Brain microvascular endothelial cell (primary cell): ENCODE measurements around the gene ZDHHC20.

Source experiments
- DNase-seq: peaks from one replicate; pipeline ENCODE4 v3.0.0-alpha.2; 2020
- H3K27ac ChIP-seq: fragments of 250-450 bp; sonication (Bioruptor Pico); 2 replicates; pipeline ENCODE4 v1.5.1; 2020; ENCODE audit warnings: mild to moderate bottlenecking, moderate library complexity
- H3K27me3 ChIP-seq: fragments of 250-450 bp; sonication (Bioruptor Pico); replicated peaks from 2 replicates; pipeline ENCODE4 v1.5.1; 2020; ENCODE audit warnings: mild to moderate bottlenecking
- H3K36me3 ChIP-seq: fragments of 250-450 bp; sonication (Bioruptor Pico); replicated peaks from 2 replicates; pipeline ENCODE4 v1.5.1; 2020; ENCODE audit warnings: mild to moderate bottlenecking
- H3K4me3 ChIP-seq: 2 replicates; pipeline ENCODE4 v1.5.1; 2011; ENCODE audit warnings: low read depth, mild to moderate bottlenecking, control low read depth, low read length, moderate library complexity
- CTCF ChIP-seq: IDR thresholded peaks from 2 replicates; pipeline ENCODE4 v1.5.1; 2011; ENCODE audit warnings: low read depth, mild to moderate bottlenecking, moderate library complexity, low read length, control low read depth, inconsistent platforms; ENCODE audit errors: missing control alignments
- in situ Hi-C: cut with HindIII; loops from 2 replicates; pipeline ENCODE4 v1.10.0; 2017; ENCODE audit warnings: low sequenced_read_pairs, low pct_ligation_motif_present

The ZDHHC20 gene

GRCh38 chr13:21360463-21360862 lies 98.6 kb downstream of the ZDHHC20 start:
- no peak for TF ChIP-seq CTCF
- Histone ChIP-seq H3K27ac (no peak overlapping the region), H3K27me3 (no peaks in the 10 kb centered on the region), H3K4me3 (no peak overlapping the region), H3K36me3 (no peaks in the 10 kb centered on the region)
- in situ Hi-C loops: no loop called here
- DNase-seq: no peak

- Histone ChIP-seq H3K36me3 (no peaks in the 10 kb centered on the region), H3K4me3 (no peak overlapping the region)
- in situ Hi-C loops: no loop called here
Observed at GRCh38 chr13:21359855-21360254, 99.2 kb downstream of the ZDHHC20 start.

DNA sequence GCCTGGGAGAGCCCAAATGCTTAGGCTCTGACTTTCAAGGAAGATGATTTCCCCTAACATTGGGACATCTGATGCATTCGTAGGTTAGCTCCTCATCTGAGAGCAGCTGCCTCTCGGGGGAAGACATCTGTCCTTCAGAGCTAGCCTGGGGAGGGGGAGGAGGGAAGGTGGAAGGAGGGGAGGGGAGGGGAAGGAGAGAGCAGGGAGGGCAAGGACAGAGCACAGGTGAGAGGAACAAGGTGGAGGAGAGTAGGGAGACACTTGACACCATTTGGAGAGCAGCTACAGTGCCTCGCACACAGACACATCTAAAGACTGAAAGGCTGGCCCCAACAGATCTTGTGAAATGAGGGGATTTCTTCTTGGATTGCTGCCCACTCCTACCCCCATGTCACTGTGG lies 103.8 kb downstream of the ZDHHC20 start:
- Histone ChIP-seq H3K4me3 (no peak overlapping the region), H3K27ac (no peak overlapping the region), H3K36me3 (no peaks in the 10 kb centered on the region), H3K27me3 (no peaks in the 10 kb centered on the region)
- TF ChIP-seq CTCF: no peak
- in situ Hi-C loops: no loop called here
- no peak for DNase-seq

More at GRCh38 chr13:21359855-21360254, 99.2 kb downstream of the ZDHHC20 start:
- no peak for TF ChIP-seq CTCF
- DNase-seq: no peak
- no peaks in the 10 kb centered on the region for H3K27me3 ChIP-seq
- H3K27ac ChIP-seq: no peak overlapping the region

GRCh38 chr13:21354721-21355120 lies 104.4 kb downstream of the ZDHHC20 start:
- in situ Hi-C loops: no loop called here
- no peak for DNase-seq
- TF ChIP-seq CTCF: no peak

DNA sequence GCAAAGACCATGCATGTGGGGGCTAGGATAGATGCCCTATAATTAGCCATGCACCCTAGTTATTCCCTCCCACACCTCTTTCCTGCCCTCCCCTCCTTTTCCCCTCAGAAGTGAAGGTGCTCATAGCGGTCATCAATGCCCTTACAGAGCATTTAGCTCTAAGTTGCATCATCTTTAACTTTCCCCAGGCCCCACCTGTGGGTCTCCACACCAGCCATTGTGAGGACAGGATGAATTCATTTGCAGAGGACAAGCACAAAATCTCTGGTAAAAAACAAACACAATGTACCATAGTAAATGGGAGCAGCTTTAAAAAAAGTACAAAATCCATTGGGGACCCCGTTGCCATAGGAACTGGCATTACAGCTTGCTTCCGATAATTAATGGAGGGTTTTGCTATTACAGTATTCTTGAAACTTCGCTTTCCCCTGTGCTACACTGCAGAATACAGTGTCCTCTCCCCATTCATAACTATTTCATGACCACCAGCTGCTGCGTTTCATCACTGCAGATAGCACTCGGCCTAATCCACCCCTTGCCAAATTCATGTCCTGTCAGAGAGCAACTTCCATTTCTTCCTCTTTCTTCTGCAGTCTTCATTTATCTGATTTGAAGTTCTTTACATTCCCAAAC lies 110.5 kb downstream of the ZDHHC20 start:
- no peak for TF ChIP-seq CTCF
- Histone ChIP-seq H3K27ac (no peak overlapping the region), H3K4me3 (no peak overlapping the region), H3K36me3 (no peaks in the 10 kb centered on the region), H3K27me3 (no peaks in the 10 kb centered on the region)
- in situ Hi-C loops: no loop called here
- no peak for DNase-seq

More at GRCh38 chr13:21354721-21355120, 104.4 kb downstream of the ZDHHC20 start:
- Histone ChIP-seq H3K27ac (no peak overlapping the region), H3K27me3 (no peaks in the 10 kb centered on the region), H3K4me3 (no peak overlapping the region), H3K36me3 (no peaks in the 10 kb centered on the region)

GRCh38 chr13:21347753-21348318 lies 111.3 kb downstream of the ZDHHC20 start:
- no peak for TF ChIP-seq CTCF
- Histone ChIP-seq H3K27me3 (no peaks in the 10 kb centered on the region), H3K27ac (no peak overlapping the region), H3K4me3 (no peak overlapping the region), H3K36me3 (no peaks in the 10 kb centered on the region)
- no peak for DNase-seq
- in situ Hi-C loops: no loop called here
